Keratinocyte (primary cell): ENCODE measurements around the gene SSH2.

Source experiments
- CTCF ChIP-seq, 3 experiments: IDR thresholded peaks in 1 of 3; conservative IDR thresholded peaks in 1 of 3; optimal IDR thresholded peaks in 1 of 3; 2 replicates in 2 of 3; 3 replicates in 1 of 3; pipeline versions ENCODE3 to v1.5.1; 2011; ENCODE audit warnings: low read length in 3 of 3, mild to moderate bottlenecking in 3 of 3, moderate library complexity in 2 of 3, control low read depth in 1 of 3, inconsistent platforms in 1 of 3; ENCODE audit not compliant: insufficient read depth in 2 of 3; ENCODE audit errors: extremely low read depth in 1 of 3
- EZH2 ChIP-seq: IDR thresholded peaks from one replicate; pipeline ENCODE4 v1.6.1; 2012; ENCODE audit warnings: inconsistent platforms, mild to moderate bottlenecking, low read length, moderate library complexity

DNA sequence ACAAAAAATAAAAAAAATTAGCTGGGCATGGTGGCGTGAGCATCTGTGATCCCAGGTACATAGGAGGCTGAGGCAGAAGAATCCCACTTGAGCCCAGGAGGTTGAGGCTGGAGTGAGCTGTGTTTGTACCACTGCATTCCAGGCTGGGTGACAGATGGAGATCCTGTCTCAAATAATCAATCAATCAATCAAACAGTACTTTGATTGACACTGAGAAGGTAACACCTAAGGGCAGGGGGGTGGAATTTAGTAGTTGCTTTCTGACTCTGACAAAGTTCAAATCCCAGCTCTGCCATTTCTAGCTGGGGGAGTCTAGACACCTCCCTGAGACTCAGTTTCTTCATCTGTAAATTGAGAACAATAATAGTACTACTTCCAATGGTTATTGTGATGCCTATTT, 12.0 kb downstream of the SSH2 start:
- no peak for TF ChIP-seq CTCF (optimal IDR thresholded peaks at IDR 0.05 in 1 of 3, IDR thresholded peaks at IDR 0.05 in 1 of 3, conservative IDR thresholded peaks at IDR 0.05 in 1 of 3; ENCODE audit: extremely low read depth in 1 of 3, insufficient read depth in 2 of 3, low read length in 3 of 3)
- no peak for TF ChIP-seq EZH2
